Memory B cell (primary cell): ENCODE data around the gene PIH1D1.

Experiments used
- ATAC-seq: fragments of 150-1000 bp; cut with Tn5 transposase; 2 replicates; pipeline ENCODE4 v1.10.0; 2021; ENCODE audit warnings: low read depth, mild to moderate bottlenecking, moderate library complexity
- DNase-seq, 2 donors: peaks; one replicate each; pipeline ENCODE4 v3.0.0; 2022; ENCODE audit warnings: low spot score in 2 of 2
- H3K27ac Mint-ChIP-seq: one replicate; pipeline ENCODE4 v1.8.0; 2022; ENCODE audit warnings: mild to moderate bottlenecking, moderate library complexity, mixed read lengths
- H3K27me3 Mint-ChIP-seq: one replicate; pipeline ENCODE4 v1.8.0; 2022; ENCODE audit warnings: mixed read lengths
- H3K36me3 Mint-ChIP-seq: one replicate; pipeline ENCODE4 v1.8.0; 2022; ENCODE audit warnings: mild to moderate bottlenecking, mixed read lengths
- H3K4me1 Mint-ChIP-seq: one replicate; pipeline ENCODE4 v1.8.0; 2022; ENCODE audit warnings: mixed read lengths
- H3K4me3 Mint-ChIP-seq: one replicate; pipeline ENCODE4 v1.8.0; 2022; ENCODE audit warnings: mild to moderate bottlenecking, moderate library complexity, mixed read lengths
- H3K9me3 Mint-ChIP-seq: one replicate; pipeline ENCODE4 v1.8.0; 2022; ENCODE audit warnings: mixed read lengths

Gene PIH1D1

DNA sequence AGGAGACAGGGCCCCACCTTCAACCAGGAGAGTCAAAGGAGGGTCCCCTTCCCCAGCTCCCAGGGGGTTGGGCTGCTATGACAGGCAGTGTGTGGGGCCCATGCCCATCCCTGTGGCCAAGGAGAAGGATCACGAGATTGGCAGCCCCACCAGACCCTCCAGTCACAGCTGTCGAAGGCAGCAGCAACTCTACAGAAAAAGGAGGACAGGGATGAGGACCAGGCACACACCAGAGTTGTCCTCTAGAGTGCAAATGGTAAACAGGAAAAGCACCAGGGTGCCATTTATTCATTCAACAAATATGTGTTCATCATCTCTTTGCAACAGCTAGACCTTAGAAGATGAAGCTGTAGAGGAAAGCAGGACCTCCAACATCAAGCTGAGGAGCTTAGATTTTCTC, 32.4 kb downstream of the PIH1D1 start:
- Mint-ChIP-seq H3K4me3 (no peak overlapping the region), H3K4me1 (peaks cover 28% of the 10 kb centered on the region), H3K36me3 (peaks cover 2% of the 10 kb centered on the region), H3K9me3 (no peaks in the 10 kb centered on the region), H3K27me3 (peaks cover 37% of the 10 kb centered on the region), H3K27ac (no peak overlapping the region)
- DNase-seq (no peak), ATAC-seq (no peak)

DNA sequence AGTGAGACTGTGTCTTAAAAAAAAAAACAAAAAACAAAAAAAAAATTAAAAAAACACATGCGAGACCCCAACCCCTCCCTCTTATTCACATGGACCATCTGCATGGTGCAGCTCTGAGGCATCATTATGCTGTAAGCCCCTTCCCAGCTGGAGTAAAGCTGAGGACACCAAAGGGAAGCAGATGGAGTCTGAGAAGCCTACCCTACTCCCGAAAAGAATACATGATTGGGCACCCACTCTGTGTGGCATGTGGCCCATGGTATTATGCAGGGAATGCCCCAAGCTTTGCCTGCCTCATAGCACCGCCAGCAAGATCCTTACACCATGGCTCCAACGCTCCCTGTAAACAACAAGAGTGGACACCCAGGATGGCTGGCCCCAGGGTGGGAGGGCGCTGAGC, 33.1 kb downstream of the PIH1D1 start:
- Mint-ChIP-seq H3K27ac (no peak overlapping the region), H3K4me3 (no peak overlapping the region), H3K9me3 (no peaks in the 10 kb centered on the region), H3K4me1 (peaks cover 23% of the 10 kb centered on the region), H3K27me3 (peaks cover 32% of the 10 kb centered on the region), H3K36me3 (peaks cover under 1% of the 10 kb centered on the region)
- no peak for ATAC-seq
- DNase-seq: no peak

DNA sequence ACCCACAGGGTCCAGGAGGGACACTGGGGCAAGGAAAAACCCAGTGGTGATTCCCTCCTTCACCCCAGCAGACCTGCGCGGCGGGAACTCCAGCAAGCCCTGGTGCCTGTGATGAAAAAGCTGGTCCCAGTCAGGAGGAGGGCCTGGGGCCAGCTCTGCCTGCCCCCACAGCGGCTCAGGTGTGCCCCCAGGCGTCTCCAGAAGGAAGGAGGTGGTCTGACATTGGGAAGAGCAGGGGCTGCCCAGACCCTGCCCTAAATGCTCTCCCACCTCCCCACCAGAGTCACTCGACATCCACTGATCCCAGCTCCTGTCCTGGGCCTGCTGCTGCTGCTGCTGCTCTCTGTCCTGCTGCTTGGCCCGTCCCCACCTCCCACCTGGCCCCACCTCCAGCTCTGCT, 34.5 kb downstream of the PIH1D1 start:
- Mint-ChIP-seq H3K9me3 (no peaks in the 10 kb centered on the region), H3K27ac (no peak overlapping the region), H3K36me3 (no peaks in the 10 kb centered on the region), H3K4me1 (peaks cover 18% of the 10 kb centered on the region), H3K27me3 (peaks cover 27% of the 10 kb centered on the region), H3K4me3 (no peak overlapping the region)
- ATAC-seq (no peak), DNase-seq (no peak)

DNA sequence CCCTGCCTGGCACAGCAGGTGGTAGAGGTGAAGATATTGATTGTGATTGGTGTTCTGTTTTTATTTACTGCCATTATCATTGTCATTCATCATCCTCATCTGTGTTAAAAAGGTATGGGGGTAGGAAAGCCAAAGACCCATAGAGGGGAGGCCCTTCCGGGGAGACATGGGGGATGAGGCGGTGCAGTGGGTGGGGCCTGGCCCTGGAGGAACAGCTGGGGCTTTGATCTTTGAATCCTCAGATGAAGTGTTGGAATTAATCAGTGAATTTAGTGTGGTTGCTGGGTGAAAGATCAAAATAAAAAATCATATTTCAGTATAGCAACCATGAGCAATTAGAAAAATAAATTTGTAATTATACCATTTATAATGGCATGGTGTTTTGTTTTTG, 35.8 kb downstream of the PIH1D1 start:
- no peak for DNase-seq
- H3K9me3 Mint-ChIP-seq: no peaks in the 10 kb centered on the region
- H3K27ac Mint-ChIP-seq: no peak overlapping the region

DNA sequence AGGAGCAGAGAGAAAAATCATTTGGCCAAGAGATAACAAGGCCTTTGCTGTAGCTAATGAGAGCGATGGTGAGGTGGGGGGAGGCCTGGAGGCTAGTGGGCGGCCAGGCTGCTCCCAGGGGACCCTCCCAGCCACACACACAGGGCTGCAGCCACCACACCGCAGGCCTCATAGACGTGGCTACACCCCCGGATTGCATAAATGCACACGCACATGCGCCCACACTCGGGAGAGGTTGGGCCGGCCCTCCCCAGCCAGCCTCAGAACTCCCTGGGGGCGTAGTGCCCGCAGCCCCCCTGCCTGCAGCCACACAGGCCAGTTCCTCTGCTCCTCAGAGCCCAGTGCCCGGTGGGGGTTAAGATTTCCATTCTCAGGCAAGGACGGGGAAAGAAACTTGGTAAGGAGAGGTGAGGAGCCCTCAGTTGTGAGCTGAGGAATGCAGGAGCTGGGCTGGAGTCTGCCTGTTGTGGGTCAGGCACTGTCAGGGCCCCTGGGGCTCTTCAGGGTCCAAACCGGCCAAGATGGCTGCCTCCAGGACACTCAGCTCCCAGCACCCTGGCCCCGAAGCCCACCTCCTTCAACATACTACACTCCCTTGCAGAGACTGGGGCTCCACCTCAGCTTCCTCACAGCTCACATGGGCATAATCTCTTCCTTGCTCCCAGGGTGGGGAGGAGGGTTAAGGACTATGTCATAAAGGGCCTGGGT, 36.4 kb downstream of the PIH1D1 start:
- Mint-ChIP-seq H3K4me1 (peaks cover 21% of the 10 kb centered on the region), H3K27me3 (peaks cover 18% of the 10 kb centered on the region), H3K9me3 (no peaks in the 10 kb centered on the region), H3K36me3 (no peaks in the 10 kb centered on the region), H3K27ac (no peak overlapping the region), H3K4me3 (no peak overlapping the region)
- ATAC-seq: peak; percentile 90
- no peak for DNase-seq

More for the DNA sequence above, 35.8 kb downstream of the PIH1D1 start:
- Mint-ChIP-seq H3K4me1 (peaks cover 21% of the 10 kb centered on the region), H3K36me3 (no peaks in the 10 kb centered on the region), H3K4me3 (no peak overlapping the region), H3K27me3 (peaks cover 21% of the 10 kb centered on the region)
- no peak for ATAC-seq

DNA sequence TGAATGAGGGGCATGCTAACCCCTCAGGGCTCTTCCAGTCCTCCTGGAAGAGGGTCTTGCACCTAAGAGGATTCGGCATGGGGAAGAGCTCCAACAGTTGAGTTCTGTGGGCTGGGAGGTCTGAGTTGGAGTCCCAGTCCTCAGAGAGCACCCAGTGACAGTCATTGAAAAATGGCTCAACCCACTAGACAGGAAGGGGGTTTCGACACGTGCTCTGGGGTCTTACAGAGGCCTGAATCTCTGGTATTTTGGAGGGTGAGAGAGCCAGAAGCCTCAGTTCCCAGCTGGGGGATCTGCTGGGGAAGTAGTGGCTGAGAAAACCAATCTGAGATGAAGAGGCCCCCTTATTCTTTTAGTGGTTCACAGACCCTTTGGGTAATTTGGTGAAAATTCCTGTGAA, 37.4 kb downstream of the PIH1D1 start:
- DNase-seq (no peak), ATAC-seq (no peak)
- Mint-ChIP-seq H3K4me3 (no peak overlapping the region), H3K9me3 (peaks cover 1% of the 10 kb centered on the region), H3K4me1 (peaks cover 29% of the 10 kb centered on the region), H3K36me3 (no peaks in the 10 kb centered on the region), H3K27me3 (peaks cover 12% of the 10 kb centered on the region), H3K27ac (no peak overlapping the region)

DNA sequence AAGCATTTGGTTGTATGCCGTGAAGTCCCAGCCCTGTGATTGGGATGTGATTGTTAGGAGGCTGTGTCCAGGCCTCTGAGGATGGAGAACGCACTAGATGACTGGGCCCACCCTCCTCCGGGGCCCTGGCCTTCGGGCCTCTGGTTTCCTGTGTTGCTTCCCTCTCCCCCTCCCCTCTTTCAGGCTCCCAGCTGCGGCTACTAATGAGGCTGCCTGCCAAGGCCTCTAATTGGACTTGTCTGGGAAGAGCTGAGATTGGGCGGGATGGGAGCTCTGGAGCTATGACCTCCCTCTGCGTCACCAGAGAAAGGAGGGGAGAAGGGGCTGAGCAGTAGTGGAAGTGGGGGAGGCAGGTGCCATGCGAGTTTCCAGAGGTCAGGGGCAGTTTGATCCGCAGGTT, 38.3 kb downstream of the PIH1D1 start:
- no peak for DNase-seq

DNA sequence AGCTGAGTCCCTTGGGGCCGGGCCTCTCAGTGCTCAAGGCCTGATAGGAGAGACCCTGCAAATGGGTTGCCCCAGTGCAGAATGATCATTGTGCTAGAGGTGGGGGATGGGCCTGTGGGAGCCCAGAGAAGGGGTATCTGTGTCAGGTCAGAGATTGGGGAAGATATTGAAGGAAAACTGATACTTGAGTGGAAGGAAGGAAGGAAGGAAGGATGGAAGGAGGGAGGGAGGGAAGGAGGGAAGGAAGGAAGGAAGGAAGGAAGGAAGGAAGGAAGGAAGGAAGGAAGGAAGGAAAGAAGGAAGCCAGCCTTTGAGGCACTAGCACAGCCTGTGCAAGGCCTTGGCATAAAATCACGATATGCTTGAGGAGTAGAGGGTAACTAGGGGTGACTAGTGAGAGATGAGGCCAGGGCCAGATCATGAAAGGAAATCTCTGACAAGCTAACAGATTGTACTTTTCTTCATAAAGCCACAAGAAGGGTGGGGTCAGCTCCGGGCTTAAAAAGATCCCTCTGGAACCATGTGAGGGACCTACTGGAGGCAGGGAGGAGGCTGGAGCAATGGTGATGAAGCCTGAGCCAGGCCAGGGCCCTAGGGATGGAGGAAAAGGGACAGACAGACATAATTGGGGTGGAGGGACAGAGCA, 39.8 kb downstream of the PIH1D1 start:
- Mint-ChIP-seq H3K27ac (peak overlapping the region; percentile 56), H3K36me3 (no peaks in the 10 kb centered on the region), H3K4me3 (no peak overlapping the region), H3K27me3 (peaks cover 1% of the 10 kb centered on the region), H3K9me3 (peaks cover 1% of the 10 kb centered on the region), H3K4me1 (peaks cover 44% of the 10 kb centered on the region)
- ATAC-seq (no peak), DNase-seq (no peak)

More for the DNA sequence above, 38.3 kb downstream of the PIH1D1 start:
- Mint-ChIP-seq H3K27ac (no peak overlapping the region), H3K9me3 (peaks cover 1% of the 10 kb centered on the region), H3K4me1 (peaks cover 36% of the 10 kb centered on the region), H3K27me3 (peaks cover 5% of the 10 kb centered on the region), H3K4me3 (no peak overlapping the region), H3K36me3 (no peaks in the 10 kb centered on the region)
- no peak for ATAC-seq

DNA sequence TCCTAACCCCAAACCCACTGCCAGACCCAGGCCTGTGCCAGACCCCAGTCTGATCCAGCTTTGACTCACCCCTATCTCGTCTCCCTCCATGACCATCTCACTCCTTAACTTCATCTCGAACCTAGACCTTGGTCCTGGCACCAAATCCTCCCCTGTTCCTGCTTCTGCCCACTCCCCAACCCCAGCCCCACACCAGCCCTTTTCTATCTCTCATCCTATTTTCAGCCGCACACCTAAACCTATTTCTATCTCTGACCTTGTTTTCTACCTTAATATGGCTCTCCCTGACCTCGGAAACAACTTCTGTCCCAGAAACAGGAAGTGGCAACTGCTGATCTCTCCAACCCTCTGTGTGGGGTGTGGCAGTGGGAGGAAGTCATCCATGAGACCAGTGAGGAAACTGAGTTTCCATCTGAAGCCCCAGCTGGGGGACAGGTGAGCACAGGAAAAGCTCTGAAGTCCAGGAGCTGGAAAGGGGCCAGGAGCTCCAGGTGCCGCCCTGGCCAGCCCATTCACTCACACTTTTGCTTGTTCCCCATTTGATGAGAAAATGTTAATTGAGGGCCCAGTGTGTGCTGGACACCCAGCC, 42.1 kb downstream of the PIH1D1 start:
- Mint-ChIP-seq H3K9me3 (peaks cover 1% of the 10 kb centered on the region), H3K36me3 (no peaks in the 10 kb centered on the region), H3K27me3 (peaks cover 1% of the 10 kb centered on the region), H3K4me3 (peak overlapping the region; percentile 43), H3K4me1 (peaks cover 35% of the 10 kb centered on the region), H3K27ac (peak overlapping the region; percentile 81)
- no peak for DNase-seq
- ATAC-seq: peak; percentile 93

DNA sequence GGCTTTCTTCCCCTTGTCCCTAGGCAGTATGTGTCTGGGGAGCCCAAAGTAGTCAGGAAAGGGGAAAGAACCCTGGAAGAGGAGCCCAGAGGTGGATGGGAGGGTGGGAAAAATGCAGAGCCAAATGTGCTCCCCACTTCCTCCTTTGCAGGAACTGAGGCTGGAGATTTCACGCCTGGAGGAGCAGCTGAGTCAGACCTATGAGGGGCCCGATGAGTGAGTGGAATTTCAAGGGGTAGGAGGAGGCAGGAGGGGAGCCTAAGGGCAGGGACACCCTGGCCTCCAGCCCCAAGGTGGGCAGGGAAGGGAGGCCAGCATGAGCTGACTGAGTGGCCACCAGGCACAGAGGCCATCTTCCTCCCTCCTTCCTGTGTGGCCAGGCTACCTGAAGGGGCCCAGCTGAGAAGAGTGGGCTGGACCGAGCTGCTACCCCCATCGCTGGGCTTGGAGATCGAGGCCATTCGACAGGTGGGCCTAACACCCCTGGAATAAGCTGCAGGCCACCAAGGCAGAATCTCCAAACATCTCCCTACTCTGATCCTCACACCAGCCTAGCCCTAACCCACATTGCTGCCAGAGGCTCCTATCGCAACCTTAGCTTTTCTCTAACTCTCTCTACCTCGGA, 42.7 kb downstream of the PIH1D1 start:
- Mint-ChIP-seq H3K9me3 (peaks cover 1% of the 10 kb centered on the region), H3K27me3 (peaks cover 1% of the 10 kb centered on the region), H3K4me1 (peaks cover 36% of the 10 kb centered on the region), H3K4me3 (peak overlapping the region; percentile 43), H3K36me3 (no peaks in the 10 kb centered on the region), H3K27ac (peak overlapping the region; percentile 81)
- DNase-seq (no peak), ATAC-seq (no peak)

DNA sequence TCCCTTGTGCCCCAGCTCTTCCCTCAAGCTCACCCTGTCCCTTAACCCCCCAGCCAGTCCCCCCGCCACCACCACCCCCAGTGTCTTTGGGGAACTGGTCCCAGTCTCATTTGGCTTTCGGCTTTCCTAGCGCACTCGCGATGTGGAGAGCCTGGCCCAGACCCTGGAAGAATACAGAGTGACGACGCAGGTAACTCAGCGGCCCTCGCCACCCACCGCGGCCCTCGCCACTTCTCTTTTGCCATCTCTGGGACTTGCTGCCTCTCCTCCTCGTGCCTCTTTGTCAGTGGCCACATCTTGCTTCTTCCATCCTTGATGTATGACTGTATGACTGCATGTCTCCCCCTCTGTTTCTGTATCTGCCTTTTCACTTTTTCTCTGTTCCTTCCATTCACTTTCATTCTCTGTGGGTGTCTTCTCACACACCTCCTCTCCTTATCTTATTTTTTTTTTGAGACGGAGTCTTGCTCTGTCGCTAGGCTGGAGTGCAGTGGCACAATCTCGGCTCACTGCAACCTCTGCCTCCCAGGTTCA, 44.1 kb downstream of the PIH1D1 start:
- Mint-ChIP-seq H3K36me3 (no peaks in the 10 kb centered on the region), H3K9me3 (peaks cover 1% of the 10 kb centered on the region), H3K4me1 (peaks cover 47% of the 10 kb centered on the region), H3K27me3 (no peaks in the 10 kb centered on the region), H3K27ac (no peak overlapping the region), H3K4me3 (no peak overlapping the region)
- DNase-seq (no peak), ATAC-seq (no peak)

DNA sequence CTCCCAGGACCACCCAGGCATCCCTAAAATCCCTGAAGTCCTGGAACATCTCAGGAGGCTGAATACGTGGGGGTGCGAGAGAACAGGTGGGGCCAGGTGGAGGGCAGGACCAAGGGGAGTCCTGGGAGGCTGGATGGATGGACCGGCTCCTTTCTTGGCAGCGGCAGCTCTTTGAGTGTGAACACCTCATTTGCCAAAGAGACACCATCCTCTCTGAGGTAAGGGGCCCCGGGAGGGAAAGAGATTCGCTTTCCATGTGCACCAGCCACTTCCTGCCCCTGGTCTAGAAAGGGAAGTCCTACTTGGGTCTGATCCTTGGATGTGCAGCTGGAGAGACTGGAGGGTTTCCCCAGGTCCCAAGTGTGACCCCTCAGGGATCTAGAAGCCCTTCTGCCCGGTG, 44.5 kb downstream of the PIH1D1 start:
- peaks cover 43% of the 10 kb centered on the region for H3K4me1 Mint-ChIP-seq
- H3K36me3 Mint-ChIP-seq: no peaks in the 10 kb centered on the region
- no peak overlapping the region for H3K27ac Mint-ChIP-seq
- no peak overlapping the region for H3K4me3 Mint-ChIP-seq
- DNase-seq (no peak), ATAC-seq (no peak)
- no peaks in the 10 kb centered on the region for H3K27me3 Mint-ChIP-seq
- peaks cover 1% of the 10 kb centered on the region for H3K9me3 Mint-ChIP-seq

DNA sequence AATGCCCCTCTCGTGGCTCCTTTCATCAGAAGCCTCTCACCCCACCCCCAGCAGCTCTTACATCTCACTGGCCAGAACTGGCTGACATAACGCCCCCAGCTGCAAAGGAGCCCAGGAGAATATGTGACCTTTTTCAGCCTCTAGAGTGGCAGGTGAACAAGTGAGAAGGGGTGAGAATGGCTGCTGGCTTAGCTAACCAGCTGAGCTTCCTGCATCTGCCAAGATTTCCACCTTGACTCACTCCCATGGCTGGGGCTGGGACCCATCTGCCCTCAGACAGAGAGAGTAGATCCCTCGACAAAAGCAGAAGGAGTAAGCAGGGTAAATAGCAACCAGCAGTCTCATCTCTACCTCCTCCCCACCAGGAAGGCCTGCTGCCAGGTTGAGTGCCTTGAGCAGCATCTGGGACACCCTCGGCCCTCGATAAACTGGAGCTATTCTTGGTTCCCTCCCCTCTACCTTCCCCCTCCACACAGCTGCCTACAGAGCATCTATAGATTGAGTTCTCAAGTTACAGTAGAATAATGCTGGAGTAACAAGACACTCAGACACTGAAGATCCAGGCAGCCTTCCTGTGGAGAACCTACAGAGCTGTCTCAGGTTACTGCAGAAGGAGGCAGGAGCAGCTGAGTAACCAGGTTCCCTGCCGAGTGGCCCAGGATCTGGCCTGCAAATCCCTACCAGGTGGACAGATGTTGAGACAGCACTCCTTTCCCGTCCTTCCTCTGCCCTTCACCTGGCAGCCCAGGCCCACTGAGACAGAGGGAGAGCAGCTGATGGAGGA, 48.0 kb downstream of the PIH1D1 start:
- Mint-ChIP-seq H3K9me3 (no peaks in the 10 kb centered on the region), H3K27me3 (peaks cover under 1% of the 10 kb centered on the region), H3K4me1 (peaks cover 23% of the 10 kb centered on the region), H3K27ac (no peak overlapping the region), H3K36me3 (no peaks in the 10 kb centered on the region), H3K4me3 (peak overlapping the region; percentile 37)
- ATAC-seq (peak; percentile 85), DNase-seq (no peak)
